GM19023 (cell line): Measurements from ENCODE around the gene BAZ1A.

Source experiments
- ATAC-seq: cut with Tn5 transposase; IDR thresholded peaks from one replicate; pipeline ENCODE4 v1.9.1; 2021; ENCODE audit warnings: mild to moderate bottlenecking, moderate library complexity; ENCODE audit not compliant: unreplicated experiment

BAZ1A gene, protein sequence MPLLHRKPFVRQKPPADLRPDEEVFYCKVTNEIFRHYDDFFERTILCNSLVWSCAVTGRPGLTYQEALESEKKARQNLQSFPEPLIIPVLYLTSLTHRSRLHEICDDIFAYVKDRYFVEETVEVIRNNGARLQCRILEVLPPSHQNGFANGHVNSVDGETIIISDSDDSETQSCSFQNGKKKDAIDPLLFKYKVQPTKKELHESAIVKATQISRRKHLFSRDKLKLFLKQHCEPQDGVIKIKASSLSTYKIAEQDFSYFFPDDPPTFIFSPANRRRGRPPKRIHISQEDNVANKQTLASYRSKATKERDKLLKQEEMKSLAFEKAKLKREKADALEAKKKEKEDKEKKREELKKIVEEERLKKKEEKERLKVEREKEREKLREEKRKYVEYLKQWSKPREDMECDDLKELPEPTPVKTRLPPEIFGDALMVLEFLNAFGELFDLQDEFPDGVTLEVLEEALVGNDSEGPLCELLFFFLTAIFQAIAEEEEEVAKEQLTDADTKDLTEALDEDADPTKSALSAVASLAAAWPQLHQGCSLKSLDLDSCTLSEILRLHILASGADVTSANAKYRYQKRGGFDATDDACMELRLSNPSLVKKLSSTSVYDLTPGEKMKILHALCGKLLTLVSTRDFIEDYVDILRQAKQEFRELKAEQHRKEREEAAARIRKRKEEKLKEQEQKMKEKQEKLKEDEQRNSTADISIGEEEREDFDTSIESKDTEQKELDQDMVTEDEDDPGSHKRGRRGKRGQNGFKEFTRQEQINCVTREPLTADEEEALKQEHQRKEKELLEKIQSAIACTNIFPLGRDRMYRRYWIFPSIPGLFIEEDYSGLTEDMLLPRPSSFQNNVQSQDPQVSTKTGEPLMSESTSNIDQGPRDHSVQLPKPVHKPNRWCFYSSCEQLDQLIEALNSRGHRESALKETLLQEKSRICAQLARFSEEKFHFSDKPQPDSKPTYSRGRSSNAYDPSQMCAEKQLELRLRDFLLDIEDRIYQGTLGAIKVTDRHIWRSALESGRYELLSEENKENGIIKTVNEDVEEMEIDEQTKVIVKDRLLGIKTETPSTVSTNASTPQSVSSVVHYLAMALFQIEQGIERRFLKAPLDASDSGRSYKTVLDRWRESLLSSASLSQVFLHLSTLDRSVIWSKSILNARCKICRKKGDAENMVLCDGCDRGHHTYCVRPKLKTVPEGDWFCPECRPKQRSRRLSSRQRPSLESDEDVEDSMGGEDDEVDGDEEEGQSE (N-terminal part only)

DNA sequence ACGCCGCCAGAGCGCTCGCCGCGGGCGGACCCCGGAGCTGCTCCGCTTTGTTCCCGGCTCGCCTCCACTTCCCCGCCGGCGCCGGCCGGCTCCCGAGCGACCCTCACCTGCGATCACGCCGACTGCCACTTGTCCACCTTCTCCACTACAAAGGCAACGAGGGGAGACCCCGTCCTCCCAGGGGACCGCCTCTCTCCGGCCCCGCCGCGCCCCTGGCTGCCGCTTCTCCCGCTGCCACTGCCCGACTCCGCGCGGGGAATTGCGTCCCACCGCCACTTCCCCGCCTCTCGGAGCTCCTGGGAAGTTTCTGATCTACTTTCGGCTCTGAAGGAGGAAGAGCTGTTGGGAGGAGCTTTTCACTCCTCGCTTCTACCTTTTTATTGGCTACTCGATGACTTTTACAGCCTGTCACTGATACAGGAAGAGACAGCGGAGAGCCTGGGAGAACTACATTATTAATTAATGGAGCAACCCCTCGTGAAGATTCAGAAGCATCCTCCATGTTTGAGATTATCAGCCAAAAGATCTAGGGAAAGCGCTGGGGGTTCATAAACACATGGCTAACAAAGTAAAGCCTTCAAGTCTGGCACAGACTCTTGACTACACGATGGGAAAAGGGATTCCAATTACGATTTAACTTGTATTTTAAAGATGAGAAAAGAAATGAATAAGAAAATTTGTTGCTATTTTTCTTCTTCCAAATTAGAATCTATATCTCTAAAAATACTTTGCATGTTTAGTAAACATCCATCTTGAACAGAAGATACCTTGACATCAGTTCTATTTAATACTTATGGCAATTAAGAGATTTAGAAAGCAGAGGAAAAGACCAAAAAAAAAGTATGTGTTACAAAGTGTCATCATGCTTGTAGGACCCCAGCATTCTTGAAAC lies at the start of gene BAZ1A:
Gene BAZ1A, minus strand, starts transcription at position 330 of the 892 bp plus-strand sequence. CDS start 756 bp downstream, outside the sequence.
- ATAC-seq: peak; percentile 26

GRCh38 chr14:34920339-34920738 lies 45.2 kb upstream of the BAZ1A start:
- ATAC-seq: no peak

GRCh38 chr14:34913619-34914018 lies 38.5 kb upstream of the BAZ1A start:
- ATAC-seq: no peak

- no peak for ATAC-seq
Measured at GRCh38 chr14:34912966-34913365, 37.8 kb upstream of the BAZ1A start.

- ATAC-seq: no peak
Measured at GRCh38 chr14:34912182-34912581, 37.0 kb upstream of the BAZ1A start.

- no peak for ATAC-seq
Measured at GRCh38 chr14:34911209-34912150, 36.3 kb upstream of the BAZ1A start.

DNA sequence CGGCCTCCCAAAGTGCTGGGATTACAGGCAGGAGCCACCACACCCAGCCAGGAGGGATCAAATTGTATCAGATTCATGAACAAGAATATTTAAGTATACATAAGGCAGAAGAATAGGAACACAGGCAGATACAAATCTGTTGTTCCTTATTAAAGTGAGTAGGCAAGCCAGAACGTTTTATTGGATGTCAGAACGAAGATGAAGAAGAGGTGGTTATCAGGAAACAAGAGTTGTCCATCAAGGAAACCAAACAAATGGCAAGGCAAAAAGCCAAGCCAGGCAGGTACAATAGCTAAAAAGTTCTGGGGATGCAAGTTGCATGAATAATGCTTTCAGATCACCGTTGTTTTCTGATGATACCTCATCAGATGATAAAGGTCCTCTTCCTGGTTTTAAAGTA lies 31.1 kb upstream of the BAZ1A start:
- no peak for ATAC-seq

DNA sequence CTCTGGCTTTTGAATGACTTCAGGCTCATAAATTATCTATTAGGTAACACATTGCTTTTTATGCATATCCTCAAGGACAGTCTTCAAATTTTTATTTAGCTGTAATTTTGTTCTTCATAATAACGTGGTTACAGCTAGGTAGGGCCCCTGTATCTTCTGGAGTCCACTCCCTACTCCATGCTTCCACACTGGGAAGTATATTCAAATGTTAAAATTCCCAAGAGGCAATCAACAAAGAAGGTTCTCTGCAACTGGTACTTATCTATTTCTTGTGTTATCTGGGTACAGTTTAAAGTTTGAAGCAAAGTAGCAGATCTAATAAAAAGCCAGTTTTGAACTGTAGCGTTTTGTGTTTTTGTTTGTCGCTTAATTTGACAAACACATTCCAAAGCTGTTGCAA lies 20.1 kb upstream of the BAZ1A start:
- ATAC-seq: no peak

- no peak for ATAC-seq
Measured at GRCh38 chr14:34890937-34891336, 15.8 kb upstream of the BAZ1A start.

GRCh38 chr14:34888186-34888585 lies 13.0 kb upstream of the BAZ1A start:
- ATAC-seq: no peak

DNA sequence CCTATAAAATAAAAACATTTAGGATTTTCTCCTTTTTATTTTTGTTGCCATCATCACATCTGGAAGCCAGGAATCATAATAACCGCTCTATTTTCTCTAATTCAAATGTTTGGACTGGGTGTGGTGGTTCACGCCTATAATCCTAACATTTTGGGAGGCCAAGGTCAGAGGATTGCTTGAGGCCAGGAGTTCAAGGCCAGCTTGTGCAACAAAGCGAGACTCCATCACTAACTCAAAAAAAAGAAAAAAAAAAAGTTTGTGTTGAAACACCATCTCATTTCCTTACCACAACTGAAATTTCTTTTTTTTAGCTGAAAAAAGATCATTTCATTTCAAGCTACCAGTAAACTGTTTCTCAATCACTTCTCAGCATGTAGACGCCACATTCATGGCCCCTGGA lies 8.8 kb upstream of the BAZ1A start:
- no peak for ATAC-seq

- peak; percentile 32 for ATAC-seq
Measured at GRCh38 chr14:34874386-34875030, 652 bp downstream of the BAZ1A start.

DNA sequence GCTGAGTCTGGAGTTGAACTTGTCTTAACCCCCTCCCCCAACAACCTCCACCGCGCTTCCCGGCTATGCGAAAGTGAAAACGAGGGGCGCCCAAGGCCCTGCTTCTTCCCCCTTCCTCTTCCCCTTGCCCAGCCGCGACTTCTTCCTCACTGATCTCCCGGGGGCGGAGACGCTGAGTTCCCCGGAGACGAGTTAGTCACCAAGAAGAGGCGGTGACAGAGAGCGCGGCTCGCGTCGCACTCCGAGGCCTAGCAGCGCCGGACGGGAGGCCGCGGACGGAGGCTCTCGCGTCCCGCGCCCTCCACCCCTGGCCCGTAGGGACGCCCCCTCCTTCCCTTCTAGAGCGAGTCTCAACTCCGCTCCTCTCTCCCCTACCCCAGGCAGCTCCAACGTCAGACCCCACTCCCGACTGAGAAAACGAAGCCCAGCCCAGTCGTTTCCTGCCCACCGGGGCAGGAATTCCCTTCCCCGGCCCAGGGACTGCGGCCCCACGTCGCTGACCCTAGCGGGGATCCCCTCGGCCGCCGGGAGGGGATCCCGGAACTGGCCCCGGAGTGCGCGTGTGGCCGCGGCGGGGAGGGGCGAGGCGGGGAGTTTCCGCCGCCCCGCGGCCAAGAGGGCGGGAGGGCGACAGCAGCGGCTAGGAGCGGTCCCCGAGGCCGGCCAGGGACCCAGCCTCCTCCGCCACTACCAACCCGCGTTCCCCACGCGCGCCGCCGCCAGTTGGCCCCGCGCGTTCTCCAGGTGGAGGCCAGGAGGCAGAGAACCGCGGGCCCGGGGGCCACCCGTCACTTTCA lies 1.4 kb downstream of the BAZ1A start:
- peak; percentile 61 for ATAC-seq

GRCh38 chr14:34872822-34873588 lies 2.2 kb downstream of the BAZ1A start:
- no peak for ATAC-seq

GRCh38 chr14:34867199-34867598 lies 8.0 kb downstream of the BAZ1A start:
- ATAC-seq: no peak

DNA sequence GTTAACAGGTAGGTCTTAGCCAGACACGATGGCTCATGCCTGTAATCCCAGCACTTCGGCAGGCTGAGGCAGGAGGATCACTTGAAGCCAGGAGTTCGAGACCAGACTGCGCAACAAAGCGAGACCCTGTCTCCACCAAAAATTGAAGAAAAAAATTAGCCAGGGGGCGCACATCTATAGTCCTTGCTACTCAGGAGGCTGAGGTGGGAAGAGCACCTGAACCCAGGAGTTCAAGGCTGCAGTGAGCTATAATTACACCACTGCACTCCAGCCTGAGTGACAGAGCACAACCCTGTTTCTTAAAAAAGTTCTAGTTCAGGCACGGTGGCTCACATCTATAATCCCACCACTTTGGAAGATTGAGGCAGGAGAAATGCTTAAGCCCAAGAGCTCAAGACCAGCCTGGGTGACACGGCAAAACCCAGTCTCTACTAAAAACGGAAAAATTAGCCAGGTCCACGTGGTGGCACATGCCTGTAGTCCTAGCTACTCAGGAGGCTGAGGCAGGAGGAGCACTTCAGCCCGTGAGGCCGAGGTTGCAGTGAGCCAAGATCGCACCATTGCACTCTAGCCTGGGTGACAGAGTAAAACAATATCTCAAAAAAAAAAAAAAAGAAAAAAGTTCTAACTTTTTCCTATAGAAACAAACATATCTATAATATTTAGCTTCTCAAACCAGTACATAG lies 9.1 kb downstream of the BAZ1A start:
- ATAC-seq: no peak
